ENCODE measurements around the gene TIAL1.
"Not testable (repeated sequence)": the region's sequence is repeated elsewhere in the genome, so short reads cannot be mapped to it uniquely, and the experiment has no call there.

Gene TIAL1

GRCh38 chr10:119596537-119597404, at the start of gene TIAL1:
Gene TIAL1, minus strand, starts transcription at chr10:119596964. Its CDS starts 499 bp downstream, at chr10:119596465.
- peak; percentile 97 for DNase-seq

- no peak for DNase-seq
Measured at GRCh38 chr10:119644994-119645393, 48.2 kb upstream of the TIAL1 start.

DNA sequence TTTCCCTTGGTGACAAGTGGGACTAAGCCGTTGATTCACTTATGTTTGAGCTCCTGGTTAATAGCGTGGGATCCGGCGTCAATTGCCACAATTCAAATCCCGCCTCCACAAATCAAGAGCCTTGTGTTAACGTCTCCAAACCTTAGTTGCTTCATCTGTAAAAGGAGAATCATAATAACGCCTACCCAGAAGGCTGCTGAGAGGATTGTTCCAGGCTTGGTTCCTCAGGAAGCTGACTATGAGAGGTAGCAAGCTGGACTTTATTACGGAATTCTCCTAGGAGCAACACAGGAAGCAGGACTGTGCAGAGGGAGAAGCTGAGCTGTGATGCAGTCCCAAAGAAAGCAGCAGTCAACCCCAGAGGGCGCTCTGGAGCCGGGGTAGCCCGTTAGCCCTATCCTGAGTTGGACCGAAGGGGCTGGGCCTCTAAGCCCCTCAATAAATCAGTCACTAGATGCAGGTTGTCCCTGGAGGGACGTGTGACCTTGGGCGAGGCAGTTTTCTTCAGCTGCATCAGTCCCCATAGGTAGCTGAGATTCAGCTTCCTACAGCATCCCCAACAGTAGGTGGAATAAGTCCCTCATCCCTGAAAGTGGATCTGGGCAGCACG, 47.5 kb upstream of the TIAL1 start:
- DNase-seq: no peak

- no peak for DNase-seq
Measured at GRCh38 chr10:119643306-119644204, 46.8 kb upstream of the TIAL1 start.

DNA sequence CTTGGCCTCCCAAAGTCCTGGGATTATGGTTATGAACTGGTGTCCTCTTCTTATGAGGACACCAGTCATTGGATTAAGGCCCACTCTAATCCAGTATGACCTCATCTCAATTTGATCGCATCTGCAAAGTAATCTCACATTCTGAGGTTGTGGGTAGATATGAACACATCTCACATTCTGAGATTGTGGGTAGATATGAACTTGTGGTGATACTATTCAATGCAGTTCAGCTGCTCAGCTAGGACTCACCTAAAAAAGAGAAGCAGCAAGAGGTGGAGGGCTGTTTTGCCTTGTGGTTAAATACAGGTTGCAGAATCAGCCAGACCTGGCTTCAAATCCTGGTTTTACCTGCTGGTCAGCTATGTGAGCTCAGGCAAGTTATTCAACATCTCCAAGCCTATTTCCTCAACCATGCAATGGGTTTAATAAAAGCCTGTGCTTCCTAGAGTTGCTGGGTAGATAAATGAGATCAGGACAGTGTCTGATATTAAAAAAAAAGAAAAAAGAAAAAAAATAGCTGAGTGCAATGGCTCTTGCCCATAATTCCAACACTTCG, 45.9 kb upstream of the TIAL1 start:
- DNase-seq: peak; percentile 63

DNA sequence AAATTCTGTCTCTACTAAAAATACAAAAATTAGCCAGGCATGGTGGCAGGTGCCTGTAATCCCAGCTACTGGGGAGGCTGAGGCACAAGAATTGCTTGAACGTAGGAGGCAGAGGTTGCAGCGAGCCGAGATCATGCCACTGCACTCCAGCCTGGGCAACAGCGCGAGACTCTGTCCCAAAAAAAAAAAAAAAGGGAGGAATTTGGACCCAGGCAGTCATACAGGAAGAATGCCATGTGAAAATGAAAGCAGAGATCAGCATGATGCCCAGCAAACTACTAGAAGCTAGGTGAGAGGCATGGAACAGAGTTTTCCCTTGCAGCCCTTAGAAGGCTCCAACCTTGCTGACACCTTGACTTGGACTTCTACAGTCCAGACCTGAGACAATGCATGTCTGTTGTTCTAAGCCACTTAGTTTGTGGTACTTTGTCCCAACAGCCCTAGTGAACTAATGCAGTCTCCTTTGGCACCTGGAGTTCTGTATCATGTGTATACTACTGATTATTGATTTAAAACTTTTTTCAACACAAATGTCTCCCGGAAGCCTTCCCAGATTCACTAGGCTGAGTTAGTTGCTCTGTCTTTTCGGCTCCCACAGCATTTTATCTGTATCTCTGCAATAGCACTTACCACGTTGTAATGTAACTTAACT, 44.2 kb upstream of the TIAL1 start:
- no peak for DNase-seq

DNA sequence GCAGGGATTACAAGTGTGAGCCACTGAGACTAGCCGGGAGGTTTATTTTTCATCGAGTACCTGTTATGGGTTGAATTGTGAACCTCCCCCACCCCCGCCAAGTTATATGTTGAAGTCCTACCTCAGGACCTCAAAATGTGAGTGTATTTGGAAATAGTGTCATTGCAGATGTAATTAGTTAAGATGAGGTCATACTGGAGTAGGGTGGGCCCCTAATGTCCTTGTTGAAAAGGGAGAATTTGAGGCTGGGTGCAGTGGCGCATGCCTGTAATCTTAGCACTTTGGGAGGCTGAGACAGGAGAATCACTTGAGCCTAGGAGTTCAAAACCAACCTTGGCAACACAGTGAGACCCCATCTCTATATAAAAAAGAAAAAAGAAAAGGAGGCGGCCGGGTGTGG, 43.6 kb upstream of the TIAL1 start:
- no peak for DNase-seq

GRCh38 chr10:119638982-119639381, 42.2 kb upstream of the TIAL1 start:
- no peak for DNase-seq

DNA sequence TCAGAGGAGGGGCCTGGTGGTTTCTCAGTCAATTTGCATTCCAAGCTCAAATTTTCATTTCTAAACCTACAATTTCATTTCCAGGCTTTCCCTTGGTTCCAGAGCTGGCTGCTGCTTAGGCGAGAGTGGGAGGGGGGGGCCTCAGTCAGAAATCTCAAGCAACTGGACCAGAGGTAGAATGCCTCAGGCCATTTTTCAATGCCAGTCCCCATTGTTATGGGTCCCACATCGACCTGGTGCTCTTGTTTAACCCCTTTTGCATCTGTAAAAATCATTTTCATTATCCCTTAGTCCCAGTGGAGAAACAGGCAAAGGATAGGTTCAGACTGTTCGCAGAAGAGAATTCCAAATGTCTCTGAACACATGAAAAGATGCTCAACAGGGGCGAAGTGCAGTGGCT, 40.9 kb upstream of the TIAL1 start:
- no peak for DNase-seq

GRCh38 chr10:119634219-119634544, 37.4 kb upstream of the TIAL1 start:
- no peak for DNase-seq

- DNase-seq: no peak
Measured at GRCh38 chr10:119633538-119634218, 36.9 kb upstream of the TIAL1 start.

DNA sequence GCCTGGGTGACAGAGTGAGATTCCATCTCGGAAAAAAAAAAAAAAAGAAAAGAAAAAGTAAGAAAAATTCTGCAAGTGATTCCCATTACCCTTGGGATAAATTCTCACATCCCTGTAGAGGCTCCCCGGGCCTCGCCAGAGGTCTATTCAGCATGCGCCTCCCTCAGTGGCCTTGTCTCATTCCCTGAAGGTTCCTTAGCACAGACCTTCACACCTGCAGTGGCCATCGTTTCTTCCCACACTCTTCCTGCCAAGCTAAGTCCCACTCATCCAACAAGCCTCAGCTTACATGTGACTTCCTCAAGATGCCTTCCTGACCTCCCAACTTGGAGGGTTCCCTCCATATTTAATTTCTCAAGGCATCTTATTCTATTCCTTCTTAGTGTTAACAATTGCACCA, 33.5 kb upstream of the TIAL1 start:
- no peak for DNase-seq

GRCh38 chr10:119625570-119626280, 29.0 kb upstream of the TIAL1 start:
- no peak for DNase-seq

DNA sequence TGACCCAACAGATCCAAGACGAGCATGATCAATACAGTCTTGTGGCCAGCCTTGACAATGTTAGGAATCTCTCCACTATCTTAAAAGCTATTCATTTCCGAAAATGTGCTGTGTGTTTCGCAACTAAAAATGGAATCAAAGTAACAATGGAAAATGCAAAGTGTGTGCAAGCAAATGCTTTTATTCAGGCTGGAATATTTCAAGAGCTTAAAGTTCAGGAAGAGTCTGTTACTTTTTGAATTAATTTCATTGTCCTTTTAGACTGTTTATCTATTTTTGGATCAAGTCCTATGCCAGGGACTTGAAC, 24.3 kb upstream of the TIAL1 start:
- no peak for DNase-seq

DNA sequence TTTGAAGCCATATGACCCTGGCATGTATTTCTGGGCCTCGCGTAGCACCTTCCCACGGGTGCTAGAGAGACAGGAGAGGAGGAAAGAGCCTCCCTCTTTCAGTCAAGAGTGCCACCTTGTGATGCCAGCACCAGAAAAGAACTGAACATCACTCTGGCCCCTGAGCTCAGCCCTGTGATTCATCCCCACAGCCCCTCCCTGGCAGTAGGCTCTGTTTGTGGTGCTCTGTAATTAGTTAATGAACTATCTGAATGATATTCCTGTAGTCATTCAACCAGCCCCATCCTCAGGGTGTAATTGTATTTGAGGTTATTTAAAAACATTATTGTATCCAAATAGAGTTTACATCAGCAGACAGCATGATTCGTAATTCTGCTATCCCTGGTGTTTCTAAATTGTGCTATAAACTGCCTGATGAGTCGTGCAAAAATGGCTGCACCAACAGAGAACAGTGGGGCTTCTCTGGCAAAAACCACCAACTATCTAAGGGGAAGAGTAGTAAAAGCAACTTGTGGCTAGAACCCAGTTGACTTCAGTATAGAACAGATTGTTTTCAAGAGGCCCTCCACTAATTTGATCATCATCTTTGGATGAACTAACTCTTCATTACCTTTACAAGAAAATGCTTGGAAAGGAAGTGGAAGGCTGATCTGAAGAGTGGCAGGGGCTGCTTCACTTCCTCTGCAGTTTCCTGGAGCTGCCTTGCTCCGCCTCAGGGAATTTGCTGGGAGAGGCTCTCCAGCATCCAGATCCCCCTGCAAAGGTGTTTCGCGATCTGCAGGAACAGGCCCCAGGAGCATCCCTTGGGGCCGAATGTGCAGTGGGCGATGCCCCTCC, 23.7 kb upstream of the TIAL1 start:
- no peak for DNase-seq

- DNase-seq: not testable (repeated sequence)
Measured at GRCh38 chr10:119619811-119620210, 23.0 kb upstream of the TIAL1 start.

DNA sequence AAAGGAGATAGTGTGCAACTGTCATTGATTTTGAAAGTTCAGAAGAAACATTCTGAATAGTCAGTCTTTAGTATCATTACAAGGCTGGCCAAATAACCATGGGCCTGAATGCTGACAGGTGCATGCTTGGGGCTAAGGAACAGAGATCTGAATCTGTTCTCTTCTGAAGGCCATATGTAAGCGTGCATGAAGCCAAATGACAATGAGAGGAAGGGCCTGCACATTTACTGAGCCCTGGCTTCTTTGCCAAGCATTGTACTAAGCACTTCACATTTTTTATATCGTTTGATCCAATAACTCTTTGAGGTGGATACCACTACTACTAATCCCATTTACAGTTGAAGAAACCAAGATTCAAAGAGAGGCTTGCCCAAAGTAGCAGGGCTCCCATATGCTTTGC, 22.5 kb upstream of the TIAL1 start:
- no peak for DNase-seq

- DNase-seq: peak; percentile 26
Measured at GRCh38 chr10:119616882-119617570, 20.3 kb upstream of the TIAL1 start.

DNA sequence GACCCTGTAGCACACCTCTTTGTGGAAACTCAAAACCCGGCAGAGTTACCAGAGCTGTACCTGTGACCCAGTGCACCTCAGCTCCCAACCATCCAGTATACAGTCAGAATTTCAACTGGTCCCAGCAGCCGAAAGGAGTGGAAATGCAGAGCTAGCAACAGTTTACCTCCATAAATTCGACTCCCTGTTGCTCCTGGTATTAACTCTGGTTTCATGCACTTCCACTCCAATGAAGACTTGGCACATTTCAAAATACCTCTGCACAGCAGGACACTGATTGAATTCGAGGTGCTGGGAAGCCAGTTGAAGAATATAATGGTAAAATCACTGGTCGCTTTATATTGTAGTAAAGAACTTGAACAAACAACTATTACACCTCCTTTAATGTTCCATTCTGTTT, 17.9 kb upstream of the TIAL1 start:
- DNase-seq: no peak

DNA sequence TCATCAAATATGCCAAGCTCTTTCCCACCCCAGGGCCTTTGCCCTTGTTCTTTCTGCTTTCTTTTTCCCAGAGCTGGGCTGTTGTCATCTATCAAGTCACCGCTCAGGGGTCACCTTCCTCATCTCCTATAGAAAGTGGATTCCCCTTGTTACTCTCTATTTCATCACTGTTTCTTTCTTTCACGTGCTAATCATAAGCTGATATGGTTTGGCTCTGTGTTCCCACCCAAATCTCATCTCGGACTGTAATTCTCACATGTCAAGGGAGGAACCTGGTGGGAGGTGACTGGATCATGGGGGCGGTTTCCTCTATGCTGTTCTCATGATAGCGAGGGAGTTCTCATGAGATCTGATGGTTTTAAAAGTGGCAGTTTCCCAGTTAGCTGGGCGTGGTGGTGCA, 17.0 kb upstream of the TIAL1 start:
- DNase-seq: no peak

Data from CD4-positive, alpha-beta T cell treated with Interleukin-17A for 1 hour (primary cell).